HL-60/S4 treated with retinoic acid at 250 ng/mL for 4 days and 3 days (cell line): ENCODE results near the gene MYL6B.
"Not testable (repeated sequence)": the region's sequence is repeated elsewhere in the genome, so short reads cannot be mapped to it uniquely, and the experiment has no call there.

Experiments used
- in situ Hi-C: fragments of 300-500 bp; cut with MboI; formaldehyde crosslinking; loops from 2 replicates; pipeline ENCODE4 v1.7.0; 2022; ENCODE audit warnings: low sequenced_read_pairs

The MYL6B gene

DNA sequence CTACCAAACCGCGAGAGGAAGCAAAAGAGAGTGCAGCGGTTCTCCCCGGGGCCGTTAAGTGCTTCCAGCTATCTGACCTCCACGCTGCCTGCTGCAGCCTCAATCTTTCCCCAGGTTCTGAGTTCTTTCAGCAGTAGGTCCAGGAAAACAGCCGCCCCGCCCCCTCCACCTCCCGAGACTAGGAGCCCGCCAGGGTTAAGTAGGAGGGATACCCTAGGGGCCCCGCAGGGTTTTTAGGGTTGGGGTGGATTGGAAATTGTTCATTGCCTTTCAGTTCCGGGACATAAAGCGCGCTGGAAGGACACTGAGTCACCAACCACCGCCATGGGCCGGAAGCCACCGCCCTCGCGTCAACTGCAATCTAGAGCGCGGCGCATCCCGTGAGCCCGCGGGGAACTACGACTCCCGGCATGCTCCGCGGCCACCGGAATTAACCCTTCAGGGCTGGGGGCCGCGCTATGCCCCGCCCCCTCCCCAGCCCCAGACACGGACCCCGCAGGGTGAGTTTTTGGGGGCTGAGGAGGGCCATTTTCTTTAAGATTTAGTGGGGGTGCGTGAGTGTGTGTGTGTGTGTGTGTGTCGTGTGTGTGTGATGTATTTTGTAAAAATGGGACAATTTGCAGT is at the start of gene MYL6B:
MYL6B (plus strand) TSS at position 456 of the 624 bp plus-strand sequence. CDS start 1,332 bp downstream, outside the sequence.
- in situ Hi-C loops: no loop called here

DNA sequence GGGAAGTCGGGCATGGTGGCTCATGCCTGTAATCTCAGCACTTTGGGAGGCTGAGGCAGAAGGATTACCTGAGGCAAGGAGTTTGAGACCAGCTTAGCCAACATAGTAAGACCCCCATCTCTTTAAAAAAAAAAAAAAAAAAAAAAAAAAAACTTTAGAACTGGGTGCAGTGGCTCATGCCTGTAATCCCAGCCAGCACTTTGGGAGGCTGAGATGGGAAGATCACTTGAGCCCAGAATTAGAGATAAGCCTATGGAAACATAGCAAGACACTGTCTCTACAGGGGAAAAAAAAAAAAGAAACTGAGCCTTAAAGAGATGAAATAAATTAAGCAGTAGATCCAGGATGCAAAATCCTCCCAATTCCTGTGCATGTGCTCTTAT is 49.7 kb upstream of the MYL6B start:
- in situ Hi-C loops: no loop called here

DNA sequence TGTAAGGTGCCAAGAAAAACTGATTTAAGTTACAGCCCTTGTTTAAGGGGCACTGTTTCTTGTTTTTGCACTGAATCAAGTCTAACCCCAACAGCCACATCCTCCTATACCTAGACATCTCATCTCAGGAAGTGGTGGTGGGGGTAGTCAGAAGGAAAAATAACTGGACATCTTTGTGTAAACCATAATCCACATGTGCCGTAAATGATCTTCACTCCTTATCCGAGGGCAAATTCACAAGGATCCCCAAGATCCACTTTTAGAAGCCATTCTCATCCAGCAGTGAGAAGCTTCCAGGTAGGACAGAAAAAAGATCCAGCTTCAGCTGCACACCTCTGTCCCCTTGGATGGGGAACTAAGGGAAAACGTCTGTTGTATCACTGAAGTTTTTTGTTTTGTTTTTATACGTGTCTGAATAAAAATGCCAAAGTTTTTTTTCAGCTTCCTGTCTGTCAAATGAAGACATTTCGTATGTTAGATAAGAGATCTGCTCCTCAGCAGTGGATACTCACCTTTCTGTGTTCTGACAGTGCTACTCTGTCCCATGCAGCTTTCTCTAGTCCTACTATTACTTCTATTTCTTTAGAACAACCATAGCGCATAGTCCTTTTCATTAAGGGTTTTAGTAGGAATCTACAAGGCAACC is 49.2 kb upstream of the MYL6B start:
- in situ Hi-C loops: no loop called here

DNA sequence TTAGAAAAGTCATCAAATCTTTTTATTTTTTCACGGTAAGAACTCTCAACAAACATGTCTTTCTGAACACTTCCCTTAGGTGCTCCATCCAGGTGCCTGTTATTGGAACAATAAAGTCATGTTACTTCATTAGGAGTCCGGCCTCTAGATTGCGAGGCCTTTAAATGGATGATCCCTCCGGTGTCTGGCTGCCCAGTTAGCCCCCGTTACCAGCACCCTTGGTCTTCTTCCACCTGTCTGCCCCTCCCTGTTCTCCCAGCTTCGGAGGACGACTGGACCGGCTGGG is 48.6 kb upstream of the MYL6B start:
- in situ Hi-C loops: no loop called here

DNA sequence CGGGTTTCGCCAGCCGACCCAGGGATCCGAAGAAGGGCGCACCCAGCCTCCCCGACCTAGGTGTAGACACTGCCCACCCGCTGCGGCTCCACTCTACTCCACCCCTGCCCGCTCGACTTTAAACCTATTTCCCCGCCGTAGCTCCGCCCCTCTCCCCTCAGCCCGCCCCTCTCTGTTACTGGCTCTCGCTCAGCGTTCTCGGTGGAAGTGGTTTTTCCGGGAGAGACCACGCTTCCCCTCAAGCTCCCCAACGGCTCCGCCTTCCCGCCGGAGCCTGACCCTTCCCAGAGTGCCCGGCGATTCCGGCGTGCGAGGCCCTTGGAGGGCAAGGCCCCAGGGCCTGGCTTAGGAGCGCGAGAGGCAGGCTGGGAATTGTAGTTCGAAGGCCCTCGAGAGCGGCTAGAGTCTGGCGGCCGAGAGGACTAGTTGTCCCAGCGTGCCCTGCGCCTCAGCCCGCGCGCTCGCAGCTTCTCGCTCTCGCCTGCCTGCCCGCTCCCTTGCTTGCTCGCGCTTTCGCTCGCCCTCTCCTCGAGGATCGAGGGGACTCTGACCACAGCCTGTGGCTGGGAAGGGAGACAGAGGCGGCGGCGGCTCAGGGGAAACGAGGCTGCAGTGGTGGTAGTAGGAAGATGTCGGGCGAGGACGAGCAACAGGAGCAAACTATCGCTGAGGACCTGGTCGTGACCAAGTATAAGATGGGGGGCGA is 48.1 kb upstream of the MYL6B start, which contains the start of gene PA2G4:
PA2G4 (plus strand) TSS at position 451 of the 706 bp plus-strand sequence; CDS start at position 630, 179 bp downstream.
- in situ Hi-C loops: no loop called here

GRCh38 chr12:56104815-56105608 is 47.4 kb upstream of the MYL6B start:
- in situ Hi-C loops: no loop called here

DNA sequence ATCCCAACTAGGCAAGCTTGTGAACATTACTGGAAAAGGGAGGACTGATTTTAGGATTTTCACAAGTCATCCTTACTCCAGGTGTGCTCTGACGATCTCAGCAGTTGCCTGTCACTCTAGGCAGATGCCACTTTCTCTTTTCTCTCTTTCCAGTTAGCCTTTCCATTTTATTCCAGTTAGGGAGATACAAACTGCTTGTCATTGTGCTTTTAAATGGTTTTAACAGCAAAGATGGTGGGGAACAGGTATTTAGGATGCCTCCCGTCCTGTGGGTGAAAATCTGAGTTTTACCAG is 46.8 kb upstream of the MYL6B start:
- in situ Hi-C loops: no loop called here

DNA sequence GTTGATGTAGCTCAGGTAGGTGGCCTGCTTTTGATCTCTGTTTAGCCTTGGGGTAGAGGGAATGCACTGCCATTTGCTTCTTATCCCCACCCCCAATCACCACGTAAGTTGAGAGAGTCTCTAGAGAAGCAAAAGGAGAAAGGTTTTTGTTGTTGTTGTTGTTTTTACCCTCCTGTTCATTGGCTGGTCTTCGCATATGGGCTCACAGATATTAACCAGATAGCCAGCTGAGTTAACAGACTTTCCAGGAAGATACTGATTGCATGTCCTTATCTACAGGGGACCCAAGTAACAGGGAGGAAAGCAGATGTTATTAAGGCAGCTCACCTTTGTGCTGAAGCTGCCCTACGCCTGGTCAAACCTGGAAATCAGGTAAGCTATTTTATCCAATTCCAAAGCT is 45.1 kb upstream of the MYL6B start:
- in situ Hi-C loops: no loop called here

- in situ Hi-C loops: no loop called here
Observed at GRCh38 chr12:56110571-56110970, 41.8 kb upstream of the MYL6B start.

GRCh38 chr12:56114084-56114483 is 38.3 kb upstream of the MYL6B start:
- in situ Hi-C loops: no loop called here

DNA sequence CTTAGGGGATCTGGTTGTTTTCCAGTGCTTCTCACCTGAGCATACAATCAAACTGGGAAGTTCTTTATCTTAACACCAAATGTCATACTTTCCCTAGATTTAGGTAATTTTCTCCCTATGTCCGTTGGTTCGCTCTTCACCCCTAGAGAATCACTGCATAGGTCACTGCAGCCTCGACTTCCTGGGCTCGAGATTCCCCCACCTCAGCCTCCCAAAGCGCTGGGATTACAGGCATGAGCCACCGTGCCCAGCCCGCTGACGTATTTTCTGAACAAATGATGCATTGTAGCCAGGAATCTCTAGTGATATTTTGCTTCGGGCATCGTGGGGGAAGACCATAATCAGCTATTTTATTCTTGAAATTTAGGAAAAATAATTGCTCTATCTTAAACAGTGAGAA is 37.1 kb upstream of the MYL6B start:
- in situ Hi-C loops: no loop called here

DNA sequence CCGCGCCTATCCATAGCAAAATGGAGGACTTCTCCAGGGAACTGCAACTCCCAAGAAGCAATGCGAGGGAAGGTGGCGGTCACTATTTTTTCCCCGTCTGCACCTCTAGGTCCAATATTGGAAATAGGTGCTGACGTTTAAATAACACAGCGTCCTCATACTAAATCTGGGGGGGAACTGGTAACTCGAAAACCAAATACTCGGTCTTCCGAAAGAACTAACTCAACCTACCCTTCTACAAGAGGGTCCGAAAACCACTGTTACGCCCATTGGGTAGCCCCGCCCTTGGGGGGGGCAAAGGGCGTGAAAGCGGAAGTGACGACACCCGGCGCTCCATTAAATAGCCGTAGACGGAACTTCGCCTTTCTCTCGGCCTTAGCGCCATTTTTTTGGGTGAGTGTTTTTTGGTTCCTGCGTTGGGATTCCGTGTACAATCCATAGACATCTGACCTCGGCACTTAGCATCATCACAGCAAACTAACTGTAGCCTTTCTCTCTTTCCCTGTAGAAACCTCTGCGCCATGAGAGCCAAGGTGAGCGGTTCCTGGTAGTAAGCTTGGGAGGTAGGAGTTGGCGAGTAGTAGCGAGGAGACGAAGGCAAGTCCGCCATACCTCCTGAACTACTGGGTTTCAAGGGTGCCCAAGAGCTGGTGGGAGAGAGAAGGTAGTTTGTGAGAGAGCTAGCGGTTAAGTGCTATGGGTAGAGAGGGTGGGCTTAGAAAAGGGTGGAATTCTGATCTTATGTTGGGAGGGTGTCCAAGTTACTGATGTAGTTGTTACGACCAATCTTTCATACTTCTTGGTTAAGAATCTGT is 35.9 kb upstream of the MYL6B start, which contains the start of gene RPL41:
RPL41 (plus strand) TSS at position 367 of the 815 bp plus-strand sequence.
- in situ Hi-C loops: no loop called here

DNA sequence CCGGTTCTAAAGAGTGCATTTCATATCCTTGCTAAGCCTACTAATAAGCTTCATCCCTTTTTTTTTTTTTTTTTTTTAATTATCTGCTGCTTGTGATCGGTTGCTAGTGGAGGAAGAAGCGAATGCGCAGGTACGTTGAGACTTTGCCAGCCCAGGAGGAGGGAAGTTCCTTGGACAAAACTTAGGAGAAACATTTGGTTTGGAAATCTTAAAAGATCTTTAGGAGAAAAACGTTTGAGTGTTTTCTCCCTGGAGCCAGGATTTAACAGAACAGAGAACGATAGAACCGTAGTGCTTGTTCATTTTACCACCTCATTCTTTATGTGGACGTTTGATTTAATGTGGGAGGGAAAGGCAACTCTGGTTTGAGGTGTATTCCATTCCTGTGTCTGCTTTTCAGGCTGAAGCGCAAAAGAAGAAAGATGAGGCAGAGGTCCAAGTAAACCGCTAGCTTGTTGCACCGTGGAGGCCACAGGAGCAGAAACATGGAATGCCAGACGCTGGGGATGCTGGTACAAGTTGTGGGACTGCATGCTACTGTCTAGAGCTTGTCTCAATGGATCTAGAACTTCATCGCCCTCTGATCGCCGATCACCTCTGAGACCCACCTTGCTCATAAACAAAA is 35.2 kb upstream of the MYL6B start:
- in situ Hi-C loops: not testable (repeated sequence)

GRCh38 chr12:56117778-56118687 is 34.4 kb upstream of the MYL6B start, which contains the start of gene ZC3H10:
Gene ZC3H10, plus strand, starts transcription at chr12:56118266. Its CDS starts 2,297 bp downstream, at chr12:56120563.
- in situ Hi-C loops: no loop called here

- in situ Hi-C loops: no loop called here
Observed at GRCh38 chr12:56118688-56119357, 33.6 kb upstream of the MYL6B start.

- in situ Hi-C loops: no loop called here
Observed at GRCh38 chr12:56119361-56119796, 33.0 kb upstream of the MYL6B start.

- in situ Hi-C loops: no loop called here
Observed at GRCh38 chr12:56120158-56120846, 32.1 kb upstream of the MYL6B start.
